ENCODE measurements around the gene MPIG6B.
"Not testable (repeated sequence)": the region's sequence is repeated elsewhere in the genome, so short reads cannot be mapped to it uniquely, and the experiment has no call there.

MPIG6B gene

DNA sequence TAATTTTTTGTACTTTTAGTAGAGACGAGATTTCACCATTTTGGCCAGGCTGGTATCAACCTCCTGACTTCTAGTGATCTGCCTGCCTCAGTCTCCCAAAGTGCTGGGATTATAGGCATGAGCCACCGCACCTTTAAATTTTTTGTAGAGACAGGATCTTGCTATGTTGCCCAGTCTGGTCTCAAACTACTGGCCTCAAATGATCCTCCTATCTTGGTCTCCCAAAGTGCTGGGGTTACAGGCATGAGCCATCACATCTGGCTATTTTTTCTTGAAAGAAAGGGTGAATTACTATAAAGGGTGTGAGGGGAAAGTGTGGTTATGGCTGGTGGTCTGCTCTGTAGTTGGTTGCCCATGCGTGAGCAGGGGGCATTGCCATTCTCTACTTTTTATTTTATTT, 14.9 kb upstream of the MPIG6B start:
- TF ChIP-seq, protein P1, sequence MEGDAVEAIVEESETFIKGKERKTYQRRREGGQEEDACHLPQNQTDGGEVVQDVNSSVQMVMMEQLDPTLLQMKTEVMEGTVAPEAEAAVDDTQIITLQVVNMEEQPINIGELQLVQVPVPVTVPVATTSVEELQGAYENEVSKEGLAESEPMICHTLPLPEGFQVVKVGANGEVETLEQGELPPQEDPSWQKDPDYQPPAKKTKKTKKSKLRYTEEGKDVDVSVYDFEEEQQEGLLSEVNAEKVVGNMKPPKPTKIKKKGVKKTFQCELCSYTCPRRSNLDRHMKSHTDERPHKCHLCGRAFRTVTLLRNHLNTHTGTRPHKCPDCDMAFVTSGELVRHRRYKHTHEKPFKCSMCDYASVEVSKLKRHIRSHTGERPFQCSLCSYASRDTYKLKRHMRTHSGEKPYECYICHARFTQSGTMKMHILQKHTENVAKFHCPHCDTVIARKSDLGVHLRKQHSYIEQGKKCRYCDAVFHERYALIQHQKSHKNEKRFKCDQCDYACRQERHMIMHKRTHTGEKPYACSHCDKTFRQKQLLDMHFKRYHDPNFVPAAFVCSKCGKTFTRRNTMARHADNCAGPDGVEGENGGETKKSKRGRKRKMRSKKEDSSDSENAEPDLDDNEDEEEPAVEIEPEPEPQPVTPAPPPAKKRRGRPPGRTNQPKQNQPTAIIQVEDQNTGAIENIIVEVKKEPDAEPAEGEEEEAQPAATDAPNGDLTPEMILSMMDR (IDR thresholded peaks at IDR 0.05; ENCODE audit: low read depth, low read length) = no peak
- H3K4me3 ChIP-seq (ENCODE audit: low read depth, low read length) = no peak overlapping the region

DNA sequence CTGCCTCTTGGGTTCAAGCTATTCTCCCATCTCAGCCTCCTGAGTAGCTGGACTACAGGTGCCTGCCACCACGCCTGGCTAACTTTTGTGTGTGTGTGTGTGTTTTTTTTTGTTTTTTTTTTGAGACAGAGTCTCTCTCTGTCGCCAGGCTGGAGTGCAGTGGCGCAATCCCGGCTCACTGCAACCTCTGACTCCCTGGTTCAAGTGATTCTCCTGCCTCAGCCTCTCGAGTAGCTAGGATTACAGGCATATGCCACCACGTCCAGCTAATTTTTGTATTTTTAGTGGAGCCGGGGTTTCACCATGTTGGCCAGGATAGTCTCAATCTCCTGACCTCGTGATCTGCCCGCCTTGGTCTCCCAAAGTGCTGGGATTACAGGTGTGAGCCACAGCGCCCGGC, 14.0 kb upstream of the MPIG6B start:
- H3K4me3 ChIP-seq (ENCODE audit: low read depth, low read length) = not testable (repeated sequence)

DNA sequence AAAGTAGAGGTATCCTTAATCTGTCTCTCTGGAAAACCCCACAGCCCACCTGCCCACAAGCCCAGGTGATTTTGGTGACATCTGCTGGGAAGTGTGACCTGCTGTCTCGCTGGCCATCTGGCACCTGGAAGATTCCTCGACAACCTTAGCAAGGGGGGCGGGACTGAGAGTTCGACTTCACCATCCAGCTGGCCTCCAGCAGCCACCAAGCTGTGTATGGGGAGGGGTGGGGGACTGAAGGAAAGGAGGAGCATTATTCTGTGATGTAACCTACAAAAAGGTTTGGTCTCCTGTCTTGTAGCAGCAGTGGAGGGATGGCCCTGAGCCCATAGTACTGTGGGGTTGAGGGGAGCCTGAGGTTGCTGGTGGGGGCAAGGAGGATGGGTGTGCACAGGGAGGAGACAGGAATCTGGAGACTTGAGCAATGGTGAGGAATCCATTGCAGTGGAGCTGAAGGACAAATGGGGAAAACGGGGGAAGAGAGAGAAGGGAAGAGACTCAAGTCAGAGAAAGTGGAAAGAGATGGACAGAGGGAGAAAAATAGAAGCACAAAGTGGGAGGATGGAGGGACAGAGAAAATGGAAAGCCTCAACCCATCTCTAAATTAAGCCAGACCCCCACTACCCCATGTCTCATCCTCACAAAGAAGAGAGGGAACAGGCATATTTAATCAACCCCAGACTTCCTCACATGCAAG, 12.5 kb upstream of the MPIG6B start:
- H3K4me3 ChIP-seq (ENCODE audit: low read depth, low read length) = no peak overlapping the region
- TF ChIP-seq, protein P1 (IDR thresholded peaks at IDR 0.05; ENCODE audit: low read depth, low read length) = no peak

DNA sequence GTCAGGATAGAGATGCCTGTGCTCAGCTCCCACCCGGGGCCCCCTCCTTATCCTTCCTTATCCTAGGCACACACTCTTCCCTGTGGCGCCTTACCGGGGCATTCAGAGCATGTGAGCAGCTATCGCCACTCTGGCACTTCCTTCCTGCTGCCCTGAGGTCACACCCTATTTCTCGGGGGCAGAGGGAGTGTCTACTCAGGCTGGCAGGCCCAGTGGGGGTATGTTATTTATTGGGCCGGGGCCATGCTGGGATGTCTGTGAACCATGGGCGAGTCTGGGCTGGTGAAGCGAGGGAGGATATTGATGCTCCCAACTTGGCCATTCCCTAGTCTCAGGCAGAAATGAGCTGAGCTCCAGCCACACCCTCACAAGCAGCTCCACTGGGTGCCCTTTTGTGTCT, 11.9 kb upstream of the MPIG6B start:
- TF ChIP-seq, protein P1 (IDR thresholded peaks at IDR 0.05; ENCODE audit: low read depth, low read length) = no peak
- H3K4me3 ChIP-seq (ENCODE audit: low read depth, low read length) = no peak overlapping the region

DNA sequence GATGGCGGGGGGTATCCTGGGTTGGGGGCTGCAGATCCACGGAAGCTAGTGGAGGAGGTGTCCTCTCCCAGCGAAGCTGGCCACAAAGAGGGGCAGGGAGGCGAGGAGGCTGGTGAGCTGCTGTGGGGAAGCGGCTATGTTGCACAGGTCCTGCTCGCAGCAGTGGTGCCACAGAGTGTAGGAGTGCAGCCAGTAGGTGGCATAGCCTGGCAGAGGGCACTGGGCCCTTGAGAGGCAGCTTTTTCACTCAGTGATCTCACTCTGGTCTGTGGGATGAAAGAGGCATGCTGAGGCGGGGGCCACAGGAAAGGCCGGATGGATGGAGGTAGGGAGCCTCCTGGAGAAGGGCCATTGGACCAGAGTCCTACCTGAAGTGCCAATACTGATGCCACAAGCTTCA, 10.9 kb upstream of the MPIG6B start:
- no peak overlapping the region for H3K4me3 ChIP-seq (ENCODE audit: low read depth, low read length)
- TF ChIP-seq, protein P1 (IDR thresholded peaks at IDR 0.05; ENCODE audit: low read depth, low read length) = no peak

DNA sequence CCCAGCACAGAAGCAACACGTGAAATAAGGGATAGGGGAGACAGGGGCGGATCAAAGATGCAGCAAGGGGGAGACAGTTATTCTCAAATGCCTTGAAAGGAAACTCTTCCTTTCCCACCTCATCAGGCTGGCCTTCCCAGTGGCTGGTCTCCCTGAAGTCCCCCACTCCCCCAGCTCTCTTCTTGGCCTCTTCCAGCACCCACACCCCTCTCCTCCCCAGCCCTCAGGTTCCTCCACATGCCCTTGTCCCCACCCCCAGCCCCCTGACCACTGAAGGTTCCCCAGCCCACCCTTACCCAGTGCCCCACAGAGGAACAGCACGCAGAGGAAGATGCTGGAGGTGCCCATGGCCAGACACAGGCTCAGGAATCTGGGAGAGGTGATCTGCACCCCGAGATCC, 9.7 kb upstream of the MPIG6B start:
- H3K4me3 ChIP-seq (ENCODE audit: low read depth, low read length) = no peak overlapping the region
- TF ChIP-seq, protein P1 (IDR thresholded peaks at IDR 0.05; ENCODE audit: low read depth, low read length) = no peak

DNA sequence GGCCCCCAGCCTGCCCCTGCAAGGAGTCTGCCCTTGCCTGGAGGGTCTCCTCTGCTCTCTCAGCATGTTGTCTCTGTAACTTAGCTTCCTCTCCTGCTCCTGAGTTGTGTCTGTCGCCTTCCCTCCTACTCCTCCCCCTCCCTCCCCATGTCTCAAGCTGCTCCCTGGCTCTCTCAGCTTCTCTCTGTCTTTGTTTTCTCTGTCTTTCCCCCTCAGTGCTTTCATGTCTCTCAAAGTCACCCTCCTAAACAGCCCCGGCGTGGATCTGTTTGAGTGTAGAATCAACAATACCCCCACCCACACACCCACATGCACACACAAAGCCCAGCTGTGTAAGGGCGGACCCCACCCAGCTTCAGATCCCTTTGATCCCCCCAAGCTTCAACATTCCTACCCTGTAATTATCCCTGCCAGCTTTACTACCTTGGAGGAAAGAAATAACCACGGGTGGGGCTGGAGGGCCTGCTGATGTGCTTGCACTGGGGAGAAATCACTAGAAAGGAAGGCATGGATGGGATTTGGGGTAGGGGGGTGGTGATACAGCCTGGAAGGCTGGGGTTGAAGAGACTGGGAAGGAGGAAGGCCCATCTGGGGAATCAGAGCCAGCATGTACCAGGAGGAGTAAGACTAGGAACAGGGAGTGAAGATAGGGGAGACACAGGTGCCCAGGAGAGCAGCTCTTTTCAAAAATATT, 9.0 kb upstream of the MPIG6B start:
- no peak overlapping the region for H3K4me3 ChIP-seq (ENCODE audit: low read depth, low read length)
- TF ChIP-seq, protein P1 (IDR thresholded peaks at IDR 0.05; ENCODE audit: low read depth, low read length) = no peak

Measured in WI38 (cell line).